ENCODE measurements around the gene PRMT1.

Gene PRMT1

DNA sequence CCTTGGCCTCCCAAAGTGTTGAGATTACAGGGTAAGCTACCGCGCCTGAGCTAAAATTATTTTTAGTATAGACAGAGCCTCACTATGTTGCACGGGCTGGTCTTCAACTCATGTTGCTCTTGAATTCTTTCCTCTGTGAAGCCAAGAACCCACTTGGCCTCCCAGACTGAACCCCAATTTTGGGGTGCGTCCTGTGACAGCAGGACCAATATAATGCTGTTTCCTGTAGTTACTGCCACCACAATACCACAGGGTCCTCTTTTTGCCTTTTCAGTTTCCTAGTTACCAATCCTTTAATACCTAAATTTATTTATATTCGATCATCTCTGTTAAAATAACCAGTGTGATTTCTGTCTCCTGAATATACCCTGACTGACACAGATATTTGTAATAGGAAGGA is 53.1 kb downstream of the PRMT1 start:
- no peak for DNase-seq
